ENCODE measurements around the gene PPP6R3. TPM values are rescaled to one million over a fixed set of nuclear protein-coding genes. Genes with fewer than 3 reads are reported as not detected.

Gene PPP6R3
- total RNA-seq, 1 experiment from 2014 or later: 171 TPM

DNA sequence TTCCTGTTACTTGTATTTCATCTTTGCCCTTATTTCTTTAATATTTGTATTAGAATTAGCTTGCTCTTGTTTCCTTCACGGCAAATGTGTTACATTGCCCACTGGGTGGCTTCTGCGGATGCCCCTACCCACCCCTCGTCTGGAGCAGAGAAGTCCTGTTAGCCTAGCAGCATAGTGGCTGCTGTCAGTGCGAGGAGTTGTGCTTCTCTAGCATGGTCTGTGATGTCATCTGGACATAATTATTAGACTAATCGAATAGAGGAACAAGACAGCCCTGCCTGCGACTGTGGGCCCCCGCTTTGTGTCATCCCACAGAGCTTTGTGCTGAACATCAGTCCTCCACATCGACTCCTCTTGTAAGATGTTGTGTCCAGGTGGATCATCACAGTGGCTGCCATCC, 74.5 kb downstream of the PPP6R3 start:
- CTCF ChIA-PET: no interaction called here
- Histone ChIP-seq H3F3A (ENCODE audit: low read length, unreplicated experiment) (no peaks in the 10 kb centered on the region), H3K9me3 (ENCODE audit: low read length) (no peaks in the 10 kb centered on the region), H3K79me2 (ENCODE audit: low read length) (peaks cover 95% of the 10 kb centered on the region), H3K27me3 (ENCODE audit: low read length) (no peaks in the 10 kb centered on the region), H3K4me3 (ENCODE audit: low read length) (no peak overlapping the region), H4K20me1 (ENCODE audit: low read length) (peaks cover 20% of the 10 kb centered on the region; the same call in 1 of the 2 replicates), H2AFZ (ENCODE audit: low read length) (no peak overlapping the region), H3K27ac (ENCODE audit: low read length) (no peak overlapping the region), H3K9ac (ENCODE audit: low read length) (no peak overlapping the region), H3K4me1 (ENCODE audit: insufficient read depth, low read length) (peaks cover 14% of the 10 kb centered on the region), H3K36me3 (ENCODE audit: low read depth, low read length) (peaks cover 25% of the 10 kb centered on the region), H3K9me2 (replicated peaks; ENCODE audit: low read length) (no peaks in the 10 kb centered on the region), H3K4me2 (ENCODE audit: low read length) (no peak overlapping the region)
- TF ChIP-seq, protein P1, sequence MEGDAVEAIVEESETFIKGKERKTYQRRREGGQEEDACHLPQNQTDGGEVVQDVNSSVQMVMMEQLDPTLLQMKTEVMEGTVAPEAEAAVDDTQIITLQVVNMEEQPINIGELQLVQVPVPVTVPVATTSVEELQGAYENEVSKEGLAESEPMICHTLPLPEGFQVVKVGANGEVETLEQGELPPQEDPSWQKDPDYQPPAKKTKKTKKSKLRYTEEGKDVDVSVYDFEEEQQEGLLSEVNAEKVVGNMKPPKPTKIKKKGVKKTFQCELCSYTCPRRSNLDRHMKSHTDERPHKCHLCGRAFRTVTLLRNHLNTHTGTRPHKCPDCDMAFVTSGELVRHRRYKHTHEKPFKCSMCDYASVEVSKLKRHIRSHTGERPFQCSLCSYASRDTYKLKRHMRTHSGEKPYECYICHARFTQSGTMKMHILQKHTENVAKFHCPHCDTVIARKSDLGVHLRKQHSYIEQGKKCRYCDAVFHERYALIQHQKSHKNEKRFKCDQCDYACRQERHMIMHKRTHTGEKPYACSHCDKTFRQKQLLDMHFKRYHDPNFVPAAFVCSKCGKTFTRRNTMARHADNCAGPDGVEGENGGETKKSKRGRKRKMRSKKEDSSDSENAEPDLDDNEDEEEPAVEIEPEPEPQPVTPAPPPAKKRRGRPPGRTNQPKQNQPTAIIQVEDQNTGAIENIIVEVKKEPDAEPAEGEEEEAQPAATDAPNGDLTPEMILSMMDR (conservative IDR thresholded peaks at IDR 0.05; ENCODE audit: low read depth, low read length): no peak
- TF ChIP-seq EZH2phosphoT487 (IDR thresholded peaks at IDR 0.05; ENCODE audit: borderline replicate concordance, low read length) (no peak), EZH2 (IDR thresholded peaks at IDR 0.05; ENCODE audit: low read length, unreplicated experiment) (no peak)
- POLR2A ChIA-PET (ENCODE audit: unreplicated experiment): no interaction called here
- no TSS peak for BruUV-seq (replicated peaks)
- DNase-seq: no peak
- intact Hi-C loops (cut with micrococcal nuclease): no loop called here
- ATAC-seq: no peak

DNA sequence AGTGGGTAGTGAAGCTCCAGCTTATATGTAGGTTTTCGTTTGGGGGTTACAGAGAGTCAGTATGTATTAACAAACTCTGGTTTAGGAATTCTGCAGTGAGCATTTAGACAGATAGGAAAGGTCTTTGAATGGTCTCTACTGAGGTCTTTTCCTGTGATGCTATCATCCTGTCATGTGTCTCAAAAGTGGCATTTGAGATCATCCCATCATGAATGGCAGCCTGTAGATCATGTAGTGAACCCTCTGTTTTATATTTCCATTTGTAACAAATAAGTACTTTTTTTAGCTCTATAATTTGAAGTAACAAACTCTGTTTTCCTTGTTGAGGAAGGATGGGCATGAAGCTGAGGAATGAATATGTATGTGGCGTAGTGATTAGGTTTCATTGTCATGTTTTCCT, 76.2 kb downstream of the PPP6R3 start:
- Histone ChIP-seq H3K36me3 (ENCODE audit: low read depth, low read length) (peaks cover 25% of the 10 kb centered on the region), H3K9ac (ENCODE audit: low read length) (no peak overlapping the region), H3K27ac (ENCODE audit: low read length) (no peak overlapping the region), H3K27me3 (ENCODE audit: low read length) (no peaks in the 10 kb centered on the region), H3K4me2 (ENCODE audit: low read length) (no peak overlapping the region), H2AFZ (ENCODE audit: low read length) (no peak overlapping the region), H3K9me2 (replicated peaks; ENCODE audit: low read length) (no peaks in the 10 kb centered on the region), H3K79me2 (ENCODE audit: low read length) (peaks cover 89% of the 10 kb centered on the region), H4K20me1 (ENCODE audit: low read length) (peaks cover 14% of the 10 kb centered on the region; the same call in 1 of the 2 replicates), H3K9me3 (ENCODE audit: low read length) (no peaks in the 10 kb centered on the region), H3K4me1 (ENCODE audit: insufficient read depth, low read length) (peaks cover 14% of the 10 kb centered on the region), H3K4me3 (ENCODE audit: low read length) (no peak overlapping the region), H3F3A (ENCODE audit: low read length, unreplicated experiment) (no peaks in the 10 kb centered on the region)
- no TSS peak for BruUV-seq (replicated peaks)
- DNase-seq (no peak), ATAC-seq (no peak)
- intact Hi-C loops (cut with micrococcal nuclease): no loop called here
- TF ChIP-seq EZH2 (IDR thresholded peaks at IDR 0.05; ENCODE audit: low read length, unreplicated experiment): no peak
- TF ChIP-seq, protein P1 (conservative IDR thresholded peaks at IDR 0.05; ENCODE audit: low read depth, low read length): no peak
- TF ChIP-seq EZH2phosphoT487 (IDR thresholded peaks at IDR 0.05; ENCODE audit: borderline replicate concordance, low read length): no peak
- ChIA-PET POLR2A (ENCODE audit: unreplicated experiment) (interaction anchor here (0.7 kb wide), 1 partner anchor 12 kb away, joined by 5 read pairs; no protein-coding TSS in a partner anchor), CTCF (no interaction called here)

DNA sequence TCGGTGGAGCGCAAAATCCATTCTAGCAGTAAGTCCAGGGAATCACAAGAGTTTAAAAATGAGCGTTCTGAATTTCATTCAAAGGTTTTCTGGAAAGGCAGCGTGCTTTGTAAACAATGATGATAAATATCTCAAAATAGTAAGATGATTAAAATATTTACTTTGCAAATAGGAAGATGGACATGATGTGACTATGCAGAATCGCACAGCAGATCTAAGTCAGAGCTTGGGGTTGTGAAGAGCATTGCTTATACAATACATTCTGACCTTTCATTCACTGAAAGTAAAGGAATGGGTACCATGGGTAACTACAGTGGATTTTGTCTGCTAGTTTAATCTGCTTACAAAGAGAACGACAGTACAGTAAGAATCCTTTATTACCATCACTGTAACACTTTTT, 77.5 kb downstream of the PPP6R3 start:
- BruUV-seq (replicated peaks): TSS peak; percentile 9
- DNase-seq (peak; percentile 12), ATAC-seq (peak; percentile 35)
- TF ChIP-seq, protein P1 (conservative IDR thresholded peaks at IDR 0.05; ENCODE audit: low read depth, low read length): no peak
- no peak for TF ChIP-seq EZH2 (IDR thresholded peaks at IDR 0.05; ENCODE audit: low read length, unreplicated experiment)
- no peak for TF ChIP-seq EZH2phosphoT487 (IDR thresholded peaks at IDR 0.05; ENCODE audit: borderline replicate concordance, low read length)
- Histone ChIP-seq H3K27ac (ENCODE audit: low read length) (no peak overlapping the region), H3K9me3 (ENCODE audit: low read length) (no peaks in the 10 kb centered on the region), H3K27me3 (ENCODE audit: low read length) (no peaks in the 10 kb centered on the region), H3K9me2 (replicated peaks; ENCODE audit: low read length) (no peaks in the 10 kb centered on the region), H3K9ac (ENCODE audit: low read length) (no peak overlapping the region), H2AFZ (ENCODE audit: low read length) (no peak overlapping the region), H3K4me1 (ENCODE audit: insufficient read depth, low read length) (peaks cover 10% of the 10 kb centered on the region), H3K36me3 (ENCODE audit: low read depth, low read length) (peaks cover 28% of the 10 kb centered on the region), H4K20me1 (ENCODE audit: low read length) (peaks cover 16% of the 10 kb centered on the region; the same call in 1 of the 2 replicates), H3F3A (ENCODE audit: low read length, unreplicated experiment) (no peaks in the 10 kb centered on the region), H3K4me2 (ENCODE audit: low read length) (no peak overlapping the region), H3K79me2 (ENCODE audit: low read length) (peaks cover 81% of the 10 kb centered on the region), H3K4me3 (ENCODE audit: low read length) (no peak overlapping the region)
- ChIA-PET POLR2A (ENCODE audit: unreplicated experiment) (no interaction called here), CTCF (no interaction called here)
- intact Hi-C loops (cut with micrococcal nuclease): no loop called here

Data from PC-3 (cell line).